Lower lobe of right lung (tissue), 2 donors: ENCODE measurements around the gene MTUS2. TPM values are rescaled to one million over a fixed set of nuclear protein-coding genes. Genes with fewer than 3 reads are reported as not detected.

ENCODE experiments used
- ATAC-seq, 2 donors: fragments of 200-7000 bp; cut with Tn5 transposase; one replicate each; pipeline ENCODE4 v1.9.1; 2020 to 2022; ENCODE audit warnings: mild to moderate bottlenecking in 2 of 2, moderate library complexity in 2 of 2
- DNase-seq: peaks from one replicate; pipeline ENCODE4 v3.0.0-alpha.2; 2020
- H3K27ac ChIP-seq: fragments of 200-600 bp; one replicate; pipeline ENCODE4 v1.8.0; 2022
- H3K27me3 ChIP-seq: fragments of 200-600 bp; one replicate; pipeline ENCODE4 v1.8.0; 2022; ENCODE audit warnings: low read depth
- H3K36me3 ChIP-seq: fragments of 200-600 bp; one replicate; pipeline ENCODE4 v1.8.0; 2022; ENCODE audit warnings: mild to moderate bottlenecking
- H3K4me1 ChIP-seq: fragments of 200-600 bp; one replicate; pipeline ENCODE4 v1.8.0; 2022
- H3K4me3 ChIP-seq: fragments of 200-600 bp; one replicate; pipeline ENCODE4 v1.8.0; 2022; ENCODE audit warnings: mild to moderate bottlenecking
- H3K9me3 ChIP-seq: fragments of 200-600 bp; one replicate; pipeline ENCODE4 v1.8.0; 2022
- CTCF ChIP-seq: fragments of 200-600 bp; IDR thresholded peaks from one replicate; pipeline ENCODE4 v1.8.0; 2022; ENCODE audit warnings: antibody characterized with exemption, mild to moderate bottlenecking
- intact Hi-C: fragments of 100-400 bp; cut with DNase I; formaldehyde crosslinking; loops from one replicate; pipeline ENCODE4 v1.11.0; 2022
- total RNA-seq: library from RNA; stranded (reverse); fragmentation: NEBNext Ultra II Directional; extraction: Animal tissue kit (Norgen Biotek cat#: 25700); gene quantifications from one replicate; pipeline ENCODE4 v1.2.1, GENCODE V29; 2021
- donor health status: DM: no; HTN: yes; CAD: no; lungs with severe emphysema.

Gene MTUS2
- total RNA-seq, 1 donor from 2014 or later, result 0.21 TPM

DNA sequence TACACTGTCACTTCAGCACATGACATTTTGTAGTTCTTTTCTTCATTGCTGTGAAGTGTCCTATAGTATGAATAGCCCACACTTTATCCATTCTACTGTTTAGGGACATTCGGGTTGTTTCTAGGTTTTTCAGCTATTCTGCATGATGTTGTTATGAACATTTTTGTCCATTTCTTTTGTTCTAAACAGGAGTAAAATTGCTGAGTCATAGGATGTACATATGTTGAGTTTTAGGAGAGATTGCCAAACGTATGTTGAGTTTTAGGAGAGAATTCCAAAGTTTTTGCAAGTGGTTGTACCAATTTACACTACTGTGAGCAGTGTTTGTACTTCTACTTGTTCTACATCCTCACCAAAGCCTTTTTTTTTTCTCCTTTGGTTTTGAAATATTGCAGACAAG lies 115.0 kb downstream of the MTUS2 start:
- DNase-seq, result no peak
- no peaks in the 10 kb centered on the region for H3K4me1 ChIP-seq
- TF ChIP-seq CTCF, result no peak
- H3K36me3 ChIP-seq, result no peaks in the 10 kb centered on the region
- H3K27ac ChIP-seq, result no peak overlapping the region
- ATAC-seq, result no peak
- H3K4me3 ChIP-seq, result no peak overlapping the region
- no peaks in the 10 kb centered on the region for H3K9me3 ChIP-seq
- intact Hi-C loops, result no loop called here
- H3K27me3 ChIP-seq, result no peaks in the 10 kb centered on the region

DNA sequence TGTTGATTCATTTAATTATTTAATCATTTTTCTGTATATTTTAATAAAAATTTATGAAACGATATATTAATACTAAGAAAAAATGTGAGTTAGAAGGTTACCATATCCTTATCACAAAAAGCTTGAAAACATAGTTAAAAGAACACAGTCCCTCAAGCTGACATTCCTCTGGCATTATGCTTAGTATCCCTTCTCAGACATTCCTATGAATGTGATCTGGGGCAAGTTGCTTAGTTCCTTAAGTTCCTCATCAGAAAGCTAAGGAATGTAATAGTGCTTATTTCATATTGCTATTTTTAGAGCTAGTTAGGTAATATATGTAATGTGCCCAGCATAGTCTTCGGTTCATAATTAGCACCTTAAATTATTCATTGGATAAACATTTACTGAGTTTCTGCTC lies 122.8 kb downstream of the MTUS2 start:
- intact Hi-C loops, result no loop called here
- ATAC-seq (no peak), DNase-seq (no peak)
- no peaks in the 10 kb centered on the region for H3K4me1 ChIP-seq
- no peak overlapping the region for H3K27ac ChIP-seq
- H3K4me3 ChIP-seq, result no peak overlapping the region
- no peaks in the 10 kb centered on the region for H3K36me3 ChIP-seq
- TF ChIP-seq CTCF, result no peak
- no peaks in the 10 kb centered on the region for H3K9me3 ChIP-seq
- H3K27me3 ChIP-seq, result no peaks in the 10 kb centered on the region

GRCh38 chr13:28953714-28954418 lies 133.7 kb downstream of the MTUS2 start:
- TF ChIP-seq CTCF, result no peak
- intact Hi-C loops, result no loop called here
- ATAC-seq, result no peak

GRCh38 chr13:28954419-28954725 lies 134.2 kb downstream of the MTUS2 start:
- H3K27ac ChIP-seq, result no peak overlapping the region
- intact Hi-C loops, result no loop called here
- H3K4me1 ChIP-seq, result no peaks in the 10 kb centered on the region
- H3K27me3 ChIP-seq, result no peaks in the 10 kb centered on the region
- H3K9me3 ChIP-seq, result no peaks in the 10 kb centered on the region
- DNase-seq (no peak), ATAC-seq (no peak)
- no peaks in the 10 kb centered on the region for H3K36me3 ChIP-seq
- no peak for TF ChIP-seq CTCF
- H3K4me3 ChIP-seq, result no peak overlapping the region

More at GRCh38 chr13:28953714-28954418, 133.7 kb downstream of the MTUS2 start:
- Histone ChIP-seq H3K4me3 (no peak overlapping the region), H3K9me3 (no peaks in the 10 kb centered on the region), H3K36me3 (no peaks in the 10 kb centered on the region), H3K27ac (no peak overlapping the region), H3K4me1 (no peaks in the 10 kb centered on the region), H3K27me3 (no peaks in the 10 kb centered on the region)
- DNase-seq, result no peak

DNA sequence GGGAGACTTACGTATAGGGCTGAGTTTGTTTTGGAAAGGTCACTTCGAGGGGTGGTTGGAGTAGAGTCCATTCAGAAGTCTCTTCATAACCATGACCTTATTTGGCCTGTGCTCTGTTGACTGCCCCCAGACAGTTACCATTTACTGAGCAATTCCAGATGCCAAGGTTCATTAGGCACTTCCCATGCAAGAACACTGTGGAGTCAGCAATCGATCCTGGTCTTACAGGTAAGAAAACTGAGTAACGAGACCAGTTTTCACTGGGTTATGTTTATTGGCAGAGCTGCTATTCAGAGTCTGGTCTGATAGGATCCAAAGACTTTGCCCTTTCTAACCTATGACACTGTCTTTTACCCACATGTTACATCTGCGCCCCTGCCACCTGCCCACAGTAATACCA lies 134.7 kb downstream of the MTUS2 start:
- Histone ChIP-seq H3K4me3 (no peak overlapping the region), H3K27ac (no peak overlapping the region), H3K4me1 (no peaks in the 10 kb centered on the region), H3K9me3 (no peaks in the 10 kb centered on the region), H3K27me3 (no peaks in the 10 kb centered on the region), H3K36me3 (no peaks in the 10 kb centered on the region)
- ATAC-seq (no peak), DNase-seq (no peak)
- TF ChIP-seq CTCF, result no peak
- intact Hi-C loops, result no loop called here
